Esophagus muscularis mucosa (tissue), 4 donors: Measurements from ENCODE around the gene CACNA2D3. TPM values are rescaled to one million over a fixed set of nuclear protein-coding genes. Genes with fewer than 3 reads are reported as not detected.

Source experiments
- DNase-seq: peaks from one replicate; pipeline ENCODE4 v3.0.0-alpha.2; 2017; ENCODE audit errors: extremely low spot score
- H3K27ac ChIP-seq, 4 donors: fragments of 200-600 bp; sonication (generic); replicated peaks in 1 of 4; 1 replicate in 3 of 4; 2 replicates in 1 of 4; pipeline ENCODE4 v1.5.1; 2016 to 2019; ENCODE audit warnings: mild to moderate bottlenecking in 1 of 4
- H3K27me3 ChIP-seq, 4 donors: fragments of 200-600 bp; sonication (generic); one replicate each; pipeline versions ENCODE4 v1.5.1 to v1.6.0; 2016 to 2019
- H3K36me3 ChIP-seq, 4 donors: fragments of 200-600 bp; sonication (generic); one replicate each; pipeline ENCODE4 v1.5.1; 2016 to 2019
- H3K4me1 ChIP-seq, 4 donors: fragments of 200-600 bp; sonication (generic); one replicate each; pipeline ENCODE4 v1.5.1; 2016 to 2019
- H3K4me3 ChIP-seq, 4 donors: fragments of 200-600 bp; sonication (generic); 1 replicate in 2 of 4; 2 replicates in 2 of 4; pipeline ENCODE4 v1.5.1; 2016 to 2019; ENCODE audit warnings: mild to moderate bottlenecking in 4 of 4, moderate library complexity in 1 of 4
- H3K9me3 ChIP-seq, 4 donors: fragments of 200-600 bp; sonication (generic); 1 replicate in 3 of 4; 2 replicates in 1 of 4; pipeline ENCODE4 v1.5.1; 2016 to 2019
- EP300 ChIP-seq: sonication (generic); formaldehyde crosslinking; IDR thresholded peaks from one replicate; pipeline ENCODE4 v1.6.1; 2017; ENCODE audit warnings: antibody characterized with exemption
- POLR2A ChIP-seq: fragments of 450-650 bp; IDR thresholded peaks from one replicate; pipeline ENCODE4 v1.6.1; 2017; ENCODE audit warnings: antibody characterized with exemption, moderate library complexity, mild to moderate bottlenecking, low read depth
- POLR2AphosphoS5 ChIP-seq, 2 donors: sonication (generic); formaldehyde crosslinking; IDR thresholded peaks; one replicate each; pipeline ENCODE4 v1.6.1; 2017; ENCODE audit warnings: antibody characterized with exemption in 2 of 2
- WGBS: methylation state at CpG from one replicate; pipeline ENCODE4 v1.1.5; 2018; 5-methylcytosine and 5-hydroxymethylcytosine counted together
- intact Hi-C: fragments of 100-400 bp; cut with DNase I; formaldehyde crosslinking; loops from one replicate; pipeline ENCODE4 v1.15.1; 2023
- total RNA-seq, 4 donors: library from RNA; depleted of rRNA; stranded (reverse); fragments of >200 nt; gene quantifications; one replicate each; pipeline versions ENCODE4 v1.1.0 to v1.2.1, GENCODE V29; 2016
- TF ChIP-seq, protein P1 (sequence below), 3 experiments: fragments of 200-600 bp in 2 of 3; fragments of 450-650 bp in 1 of 3; sonication (generic) in 2 of 3; IDR thresholded peaks; one replicate each; pipeline ENCODE4 v1.5.1; 2017 to 2019; ENCODE audit warnings: antibody characterized with exemption in 3 of 3, mild to moderate bottlenecking in 2 of 3, moderate library complexity in 1 of 3

CACNA2D3 gene
- total RNA-seq, 4 donors from 2014 or later: 2.5 to 6.3 (median 3.9) TPM

DNA sequence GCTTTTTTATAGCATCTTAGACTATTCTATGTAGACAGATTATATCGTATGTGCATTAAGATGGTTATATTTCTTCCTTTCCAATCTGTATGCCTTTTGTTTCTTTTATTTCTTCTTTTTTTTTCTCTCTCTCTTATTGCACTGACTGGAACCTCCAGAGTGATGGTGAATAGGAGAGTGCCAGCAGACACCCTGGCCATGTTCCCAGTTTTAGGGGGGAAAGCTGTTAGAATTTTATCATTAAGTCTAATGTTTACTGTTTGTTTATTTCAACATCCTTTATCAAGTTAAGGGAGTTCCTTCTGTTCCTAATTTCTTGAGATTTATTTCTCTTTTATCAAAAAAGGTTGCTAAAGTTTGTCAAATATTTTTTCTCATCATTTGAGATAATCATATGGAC, 922.1 kb downstream of the CACNA2D3 start:
- Histone ChIP-seq H3K36me3 (no peaks in the 10 kb centered on the region), H3K4me3 (no peak overlapping the region), H3K4me1 (no peaks in the 10 kb centered on the region), H3K9me3 (no peaks in the 10 kb centered on the region), H3K27ac (no peak overlapping the region), H3K27me3 (no peaks in the 10 kb centered on the region)
- TF ChIP-seq, protein P1, sequence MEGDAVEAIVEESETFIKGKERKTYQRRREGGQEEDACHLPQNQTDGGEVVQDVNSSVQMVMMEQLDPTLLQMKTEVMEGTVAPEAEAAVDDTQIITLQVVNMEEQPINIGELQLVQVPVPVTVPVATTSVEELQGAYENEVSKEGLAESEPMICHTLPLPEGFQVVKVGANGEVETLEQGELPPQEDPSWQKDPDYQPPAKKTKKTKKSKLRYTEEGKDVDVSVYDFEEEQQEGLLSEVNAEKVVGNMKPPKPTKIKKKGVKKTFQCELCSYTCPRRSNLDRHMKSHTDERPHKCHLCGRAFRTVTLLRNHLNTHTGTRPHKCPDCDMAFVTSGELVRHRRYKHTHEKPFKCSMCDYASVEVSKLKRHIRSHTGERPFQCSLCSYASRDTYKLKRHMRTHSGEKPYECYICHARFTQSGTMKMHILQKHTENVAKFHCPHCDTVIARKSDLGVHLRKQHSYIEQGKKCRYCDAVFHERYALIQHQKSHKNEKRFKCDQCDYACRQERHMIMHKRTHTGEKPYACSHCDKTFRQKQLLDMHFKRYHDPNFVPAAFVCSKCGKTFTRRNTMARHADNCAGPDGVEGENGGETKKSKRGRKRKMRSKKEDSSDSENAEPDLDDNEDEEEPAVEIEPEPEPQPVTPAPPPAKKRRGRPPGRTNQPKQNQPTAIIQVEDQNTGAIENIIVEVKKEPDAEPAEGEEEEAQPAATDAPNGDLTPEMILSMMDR (IDR thresholded peaks at IDR 0.05): no peak
- TF ChIP-seq POLR2AphosphoS5 (IDR thresholded peaks at IDR 0.05): no peak
- TF ChIP-seq EP300: no peak
- TF ChIP-seq POLR2A: no peak
- 85% methylated on average over 1 of the region's 1 CpG for WGBS
- DNase-seq: no peak
- intact Hi-C loops: no loop called here

DNA sequence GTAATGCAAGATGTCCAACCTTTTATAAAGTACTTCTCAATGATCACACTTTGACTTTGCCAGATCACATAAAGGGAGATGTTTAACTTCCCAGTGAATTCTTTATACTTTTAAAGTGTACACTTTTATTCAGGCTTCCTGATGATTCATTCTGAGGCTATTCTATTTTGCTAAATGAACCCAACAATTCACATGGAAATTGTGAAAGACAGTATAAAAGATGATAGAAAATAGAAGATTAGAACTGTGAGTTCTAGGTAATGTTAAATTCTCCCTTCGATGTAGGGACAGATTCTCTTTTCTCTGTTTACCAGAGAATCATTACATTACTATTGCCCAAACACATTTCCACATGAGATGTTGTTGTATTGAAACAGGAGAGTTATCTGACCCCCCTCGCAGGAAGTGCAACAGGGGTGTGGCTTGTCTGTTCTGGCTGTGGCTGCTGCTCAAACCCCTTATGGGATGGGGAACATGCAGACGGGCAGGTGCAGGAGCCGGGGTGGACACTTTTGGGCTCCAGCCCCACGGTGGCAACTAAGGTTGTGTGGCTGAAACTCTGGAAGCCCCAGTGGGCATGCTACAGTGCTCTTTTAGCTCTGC, 936.8 kb downstream of the CACNA2D3 start:
- DNase-seq: no peak
- WGBS: 71% methylated on average over 5 of the region's 5 CpGs
- peaks cover 0 to 13% (median 11%) of the 10 kb centered on the region in 4 donors for H3K9me3 ChIP-seq
- intact Hi-C loops: no loop called here
- H3K36me3 ChIP-seq: no peaks in the 10 kb centered on the region
- no peaks in the 10 kb centered on the region for H3K27me3 ChIP-seq
- H3K4me1 ChIP-seq: peaks cover 0 to 19% (median 16%) of the 10 kb centered on the region in 4 donors
- H3K4me3 ChIP-seq: no peak overlapping the region
- peak overlapping the region in 2 of 4 donors; percentile 52 to 65 for H3K27ac ChIP-seq
- no peak for TF ChIP-seq POLR2A
- no peak for TF ChIP-seq POLR2AphosphoS5 (IDR thresholded peaks at IDR 0.05)
- TF ChIP-seq, protein P1 (IDR thresholded peaks at IDR 0.05): no peak
- TF ChIP-seq EP300: no peak

DNA sequence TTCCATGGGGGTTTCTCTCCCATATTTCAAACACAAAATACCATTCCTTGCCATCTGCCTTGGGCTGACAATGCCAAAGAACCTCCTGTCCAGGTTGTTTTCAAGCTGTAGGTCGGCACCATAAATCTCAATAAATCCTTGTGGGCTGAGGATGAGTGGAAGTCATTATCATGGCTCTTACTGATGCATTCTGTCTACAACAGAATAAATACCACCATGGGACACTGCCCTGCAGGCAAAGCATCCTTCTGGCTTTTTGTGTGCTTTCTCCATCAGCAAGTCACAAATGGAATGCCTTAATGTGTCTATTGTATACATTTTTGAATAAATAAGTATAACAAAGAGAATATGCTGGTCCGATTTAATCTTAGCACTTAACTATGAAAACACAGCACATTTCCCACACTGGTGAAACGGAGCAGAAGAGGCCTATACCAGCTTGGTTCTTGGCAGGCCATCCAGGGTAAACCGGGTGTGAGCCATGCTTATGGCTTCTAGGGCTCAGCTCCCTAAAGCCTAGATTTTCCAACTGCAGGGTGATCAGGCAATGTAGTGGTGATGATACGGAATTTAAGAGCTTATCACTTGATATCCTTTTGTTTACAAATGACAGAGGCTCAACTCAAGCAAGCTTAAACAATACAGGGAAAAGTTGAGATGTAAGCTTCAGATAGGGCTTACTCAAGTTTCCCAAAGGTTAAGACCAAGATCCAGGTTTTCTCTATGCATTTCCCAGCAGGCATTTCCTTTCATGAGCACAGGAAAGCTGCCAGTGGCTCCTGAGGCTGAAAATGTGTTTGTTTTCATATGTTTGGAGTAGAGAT, 938.8 kb downstream of the CACNA2D3 start:
- Histone ChIP-seq H3K36me3 (no peaks in the 10 kb centered on the region), H3K27me3 (no peaks in the 10 kb centered on the region), H3K9me3 (no peaks in the 10 kb centered on the region), H3K4me1 (peaks cover 0 to 19% (median 16%) of the 10 kb centered on the region in 4 donors), H3K4me3 (no peak overlapping the region), H3K27ac (no peak overlapping the region)
- intact Hi-C loops: no loop called here
- TF ChIP-seq POLR2AphosphoS5 (IDR thresholded peaks at IDR 0.05) (no peak), POLR2A (no peak), EP300 (no peak)
- TF ChIP-seq, protein P1 (IDR thresholded peaks at IDR 0.05): no peak
- no peak for DNase-seq
- 78% methylated on average over 5 of the region's 5 CpGs for WGBS

- intact Hi-C loops: no loop called here
- H3K9me3 ChIP-seq: no peaks in the 10 kb centered on the region
- no peaks in the 10 kb centered on the region for H3K27me3 ChIP-seq
- WGBS: 79% methylated on average over 2 of the region's 2 CpGs
- H3K27ac ChIP-seq: no peak overlapping the region
- TF ChIP-seq POLR2A (no peak), EP300 (no peak), POLR2AphosphoS5 (IDR thresholded peaks at IDR 0.05) (no peak)
- TF ChIP-seq, protein P1 (IDR thresholded peaks at IDR 0.05): no peak
- H3K4me1 ChIP-seq: peaks cover 0 to 19% (median 16%) of the 10 kb centered on the region in 4 donors
- no peak overlapping the region for H3K4me3 ChIP-seq
- no peak for DNase-seq
- H3K36me3 ChIP-seq: no peaks in the 10 kb centered on the region
Measured at GRCh38 chr3:55061720-55062034, 939.3 kb downstream of the CACNA2D3 start.
